Body of pancreas (tissue), 4 donors: ENCODE data around the gene EDDM13.

ENCODE experiments used
- POLR2A ChIP-seq, 3 donors: fragments of 450-650 bp; IDR thresholded peaks; one replicate each; pipeline ENCODE4 v1.6.1; 2016; ENCODE audit warnings: antibody characterized with exemption in 3 of 3, mild to moderate bottlenecking in 2 of 3
- TF ChIP-seq, protein P1 (sequence below), 7 experiments: fragments of 450-650 bp in 4 of 7; fragments of 200-600 bp in 3 of 7; sonication (generic) in 3 of 7; IDR thresholded peaks; one replicate each; pipeline ENCODE4 v1.5.1; 2016 to 2019; ENCODE audit warnings: antibody characterized with exemption in 7 of 7

DNA sequence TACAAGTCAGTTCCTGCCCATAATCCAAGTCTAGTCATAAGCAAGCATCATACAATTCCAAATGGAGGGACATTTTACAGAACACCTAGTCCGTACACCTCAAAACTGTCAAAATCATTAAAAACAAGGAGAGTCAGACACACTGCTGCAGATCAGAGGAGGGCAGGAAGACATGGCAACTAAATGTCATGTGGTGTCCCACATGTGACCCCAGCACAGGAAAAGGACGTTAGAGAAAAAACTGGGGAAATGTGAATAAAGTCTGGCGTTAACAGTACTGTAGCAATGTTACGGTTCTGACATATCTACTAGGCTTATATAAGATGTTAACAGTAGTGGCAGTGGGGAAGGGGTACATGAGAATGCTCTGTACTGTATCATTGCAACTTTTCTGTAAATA, 39.8 kb downstream of the EDDM13 start:
- TF ChIP-seq, protein P1, sequence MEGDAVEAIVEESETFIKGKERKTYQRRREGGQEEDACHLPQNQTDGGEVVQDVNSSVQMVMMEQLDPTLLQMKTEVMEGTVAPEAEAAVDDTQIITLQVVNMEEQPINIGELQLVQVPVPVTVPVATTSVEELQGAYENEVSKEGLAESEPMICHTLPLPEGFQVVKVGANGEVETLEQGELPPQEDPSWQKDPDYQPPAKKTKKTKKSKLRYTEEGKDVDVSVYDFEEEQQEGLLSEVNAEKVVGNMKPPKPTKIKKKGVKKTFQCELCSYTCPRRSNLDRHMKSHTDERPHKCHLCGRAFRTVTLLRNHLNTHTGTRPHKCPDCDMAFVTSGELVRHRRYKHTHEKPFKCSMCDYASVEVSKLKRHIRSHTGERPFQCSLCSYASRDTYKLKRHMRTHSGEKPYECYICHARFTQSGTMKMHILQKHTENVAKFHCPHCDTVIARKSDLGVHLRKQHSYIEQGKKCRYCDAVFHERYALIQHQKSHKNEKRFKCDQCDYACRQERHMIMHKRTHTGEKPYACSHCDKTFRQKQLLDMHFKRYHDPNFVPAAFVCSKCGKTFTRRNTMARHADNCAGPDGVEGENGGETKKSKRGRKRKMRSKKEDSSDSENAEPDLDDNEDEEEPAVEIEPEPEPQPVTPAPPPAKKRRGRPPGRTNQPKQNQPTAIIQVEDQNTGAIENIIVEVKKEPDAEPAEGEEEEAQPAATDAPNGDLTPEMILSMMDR (IDR thresholded peaks at IDR 0.05) = no peak
- TF ChIP-seq POLR2A (IDR thresholded peaks at IDR 0.05) = no peak
